ENCODE data around the gene PADI4. TPM values are rescaled to one million over a fixed set of nuclear protein-coding genes. Genes with fewer than 3 reads are reported as not detected.

PADI4 gene
- total and polyA plus RNA-seq, 2 experiments from 2014 or later, result 0.45 to 0.52 TPM

DNA sequence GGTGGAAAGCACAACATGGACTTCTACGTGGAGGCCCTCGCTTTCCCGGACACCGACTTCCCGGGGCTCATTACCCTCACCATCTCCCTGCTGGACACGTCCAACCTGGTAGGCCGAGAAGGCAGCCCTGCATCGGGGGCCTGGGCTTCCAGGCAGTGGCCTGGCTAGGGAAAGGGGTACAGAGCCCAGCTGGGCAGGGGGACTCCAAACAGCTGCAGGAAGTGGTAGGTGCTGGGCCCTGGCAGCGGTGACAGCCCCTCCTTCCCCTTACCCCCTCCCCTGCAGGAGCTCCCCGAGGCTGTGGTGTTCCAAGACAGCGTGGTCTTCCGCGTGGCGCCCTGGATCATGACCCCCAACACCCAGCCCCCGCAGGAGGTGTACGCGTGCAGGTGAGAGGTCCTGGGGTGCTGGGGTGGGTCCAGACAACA lies 34.0 kb downstream of the PADI4 start:
- Histone ChIP-seq H3K4me1 (ENCODE audit: insufficient read depth) (no peaks in the 10 kb centered on the region), H3K27me3 (ENCODE audit: insufficient read depth) (no peaks in the 10 kb centered on the region), H3K4me2 (no peak overlapping the region), H3K79me2 (replicated peaks; ENCODE audit: insufficient read depth) (no peaks in the 10 kb centered on the region), H3K36me3 (ENCODE audit: insufficient read depth) (no peaks in the 10 kb centered on the region), H3F3A (replicated peaks; ENCODE audit: low read depth) (no peaks in the 10 kb centered on the region), H3K4me3 (no peak overlapping the region), H4K20me1 (replicated peaks; ENCODE audit: insufficient read depth) (no peaks in the 10 kb centered on the region), H3K27ac (ENCODE audit: low read depth) (no peak overlapping the region), H3K9me2 (ENCODE audit: insufficient read depth) (no peaks in the 10 kb centered on the region), H2AFZ (peak overlapping the region; percentile 80)
- no peak for ATAC-seq
- H3K4me1 Mint-ChIP-seq, result no peaks in the 10 kb centered on the region
- H3K4me3 Mint-ChIP-seq, result no peak overlapping the region
- peaks cover 4% of the 10 kb centered on the region for H3K27me3 Mint-ChIP-seq (ENCODE audit: insufficient read depth, low read depth, poor library complexity)
- peaks cover 21% of the 10 kb centered on the region for H3K9me3 Mint-ChIP-seq
- no peak overlapping the region for H3K27ac Mint-ChIP-seq
- no peak for DNase-seq (ENCODE audit: low spot score)
- H3K36me3 Mint-ChIP-seq (ENCODE audit: low read depth), result no peaks in the 10 kb centered on the region
- TF ChIP-seq, protein P1, sequence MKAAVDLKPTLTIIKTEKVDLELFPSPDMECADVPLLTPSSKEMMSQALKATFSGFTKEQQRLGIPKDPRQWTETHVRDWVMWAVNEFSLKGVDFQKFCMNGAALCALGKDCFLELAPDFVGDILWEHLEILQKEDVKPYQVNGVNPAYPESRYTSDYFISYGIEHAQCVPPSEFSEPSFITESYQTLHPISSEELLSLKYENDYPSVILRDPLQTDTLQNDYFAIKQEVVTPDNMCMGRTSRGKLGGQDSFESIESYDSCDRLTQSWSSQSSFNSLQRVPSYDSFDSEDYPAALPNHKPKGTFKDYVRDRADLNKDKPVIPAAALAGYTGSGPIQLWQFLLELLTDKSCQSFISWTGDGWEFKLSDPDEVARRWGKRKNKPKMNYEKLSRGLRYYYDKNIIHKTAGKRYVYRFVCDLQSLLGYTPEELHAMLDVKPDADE (IDR thresholded peaks at IDR 0.05), result no peak
- no peak for TF ChIP-seq ZNF331 (CRISPR knock-in tag; IDR thresholded peaks at IDR 0.05; ENCODE audit: low read depth)
- TF ChIP-seq STAT1 (IDR thresholded peaks at IDR 0.05; ENCODE audit: unreplicated experiment), result no peak
- TF ChIP-seq EZH2 (IDR thresholded peaks at IDR 0.05; ENCODE audit: low read depth, unreplicated experiment), result no peak
- TF ChIP-seq, protein P2, sequence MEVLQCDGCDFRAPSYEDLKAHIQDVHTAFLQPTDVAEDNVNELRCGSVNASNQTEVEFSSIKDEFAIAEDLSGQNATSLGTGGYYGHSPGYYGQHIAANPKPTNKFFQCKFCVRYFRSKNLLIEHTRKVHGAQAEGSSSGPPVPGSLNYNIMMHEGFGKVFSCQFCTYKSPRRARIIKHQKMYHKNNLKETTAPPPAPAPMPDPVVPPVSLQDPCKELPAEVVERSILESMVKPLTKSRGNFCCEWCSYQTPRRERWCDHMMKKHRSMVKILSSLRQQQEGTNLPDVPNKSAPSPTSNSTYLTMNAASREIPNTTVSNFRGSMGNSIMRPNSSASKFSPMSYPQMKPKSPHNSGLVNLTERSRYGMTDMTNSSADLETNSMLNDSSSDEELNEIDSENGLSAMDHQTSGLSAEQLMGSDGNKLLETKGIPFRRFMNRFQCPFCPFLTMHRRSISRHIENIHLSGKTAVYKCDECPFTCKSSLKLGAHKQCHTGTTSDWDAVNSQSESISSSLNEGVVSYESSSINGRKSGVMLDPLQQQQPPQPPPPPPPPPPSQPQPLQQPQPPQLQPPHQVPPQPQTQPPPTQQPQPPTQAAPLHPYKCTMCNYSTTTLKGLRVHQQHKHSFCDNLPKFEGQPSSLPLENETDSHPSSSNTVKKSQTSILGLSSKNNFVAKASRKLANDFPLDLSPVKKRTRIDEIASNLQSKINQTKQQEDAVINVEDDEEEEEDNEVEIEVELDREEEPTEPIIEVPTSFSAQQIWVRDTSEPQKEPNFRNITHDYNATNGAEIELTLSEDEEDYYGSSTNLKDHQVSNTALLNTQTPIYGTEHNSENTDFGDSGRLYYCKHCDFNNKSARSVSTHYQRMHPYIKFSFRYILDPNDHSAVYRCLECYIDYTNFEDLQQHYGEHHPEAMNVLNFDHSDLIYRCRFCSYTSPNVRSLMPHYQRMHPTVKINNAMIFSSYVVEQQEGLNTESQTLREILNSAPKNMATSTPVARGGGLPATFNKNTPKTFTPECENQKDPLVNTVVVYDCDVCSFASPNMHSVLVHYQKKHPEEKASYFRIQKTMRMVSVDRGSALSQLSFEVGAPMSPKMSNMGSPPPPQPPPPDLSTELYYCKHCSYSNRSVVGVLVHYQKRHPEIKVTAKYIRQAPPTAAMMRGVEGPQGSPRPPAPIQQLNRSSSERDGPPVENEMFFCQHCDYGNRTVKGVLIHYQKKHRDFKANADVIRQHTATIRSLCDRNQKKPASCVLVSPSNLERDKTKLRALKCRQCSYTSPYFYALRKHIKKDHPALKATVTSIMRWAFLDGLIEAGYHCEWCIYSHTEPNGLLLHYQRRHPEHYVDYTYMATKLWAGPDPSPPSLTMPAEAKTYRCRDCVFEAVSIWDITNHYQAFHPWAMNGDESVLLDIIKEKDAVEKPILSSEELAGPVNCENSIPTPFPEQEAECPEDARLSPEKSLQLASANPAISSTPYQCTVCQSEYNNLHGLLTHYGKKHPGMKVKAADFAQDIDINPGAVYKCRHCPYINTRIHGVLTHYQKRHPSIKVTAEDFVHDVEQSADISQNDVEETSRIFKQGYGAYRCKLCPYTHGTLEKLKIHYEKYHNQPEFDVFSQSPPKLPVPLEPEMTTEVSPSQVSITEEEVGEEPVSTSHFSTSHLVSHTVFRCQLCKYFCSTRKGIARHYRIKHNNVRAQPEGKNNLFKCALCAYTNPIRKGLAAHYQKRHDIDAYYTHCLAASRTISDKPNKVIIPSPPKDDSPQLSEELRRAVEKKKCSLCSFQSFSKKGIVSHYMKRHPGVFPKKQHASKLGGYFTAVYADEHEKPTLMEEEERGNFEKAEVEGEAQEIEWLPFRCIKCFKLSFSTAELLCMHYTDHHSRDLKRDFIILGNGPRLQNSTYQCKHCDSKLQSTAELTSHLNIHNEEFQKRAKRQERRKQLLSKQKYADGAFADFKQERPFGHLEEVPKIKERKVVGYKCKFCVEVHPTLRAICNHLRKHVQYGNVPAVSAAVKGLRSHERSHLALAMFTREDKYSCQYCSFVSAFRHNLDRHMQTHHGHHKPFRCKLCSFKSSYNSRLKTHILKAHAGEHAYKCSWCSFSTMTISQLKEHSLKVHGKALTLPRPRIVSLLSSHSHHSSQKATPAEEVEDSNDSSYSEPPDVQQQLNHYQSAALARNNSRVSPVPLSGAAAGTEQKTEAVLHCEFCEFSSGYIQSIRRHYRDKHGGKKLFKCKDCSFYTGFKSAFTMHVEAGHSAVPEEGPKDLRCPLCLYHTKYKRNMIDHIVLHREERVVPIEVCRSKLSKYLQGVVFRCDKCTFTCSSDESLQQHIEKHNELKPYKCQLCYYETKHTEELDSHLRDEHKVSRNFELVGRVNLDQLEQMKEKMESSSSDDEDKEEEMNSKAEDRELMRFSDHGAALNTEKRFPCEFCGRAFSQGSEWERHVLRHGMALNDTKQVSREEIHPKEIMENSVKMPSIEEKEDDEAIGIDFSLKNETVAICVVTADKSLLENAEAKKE (CRISPR knock-in tag; IDR thresholded peaks at IDR 0.05), result no peak
- TF ChIP-seq, protein P3, sequence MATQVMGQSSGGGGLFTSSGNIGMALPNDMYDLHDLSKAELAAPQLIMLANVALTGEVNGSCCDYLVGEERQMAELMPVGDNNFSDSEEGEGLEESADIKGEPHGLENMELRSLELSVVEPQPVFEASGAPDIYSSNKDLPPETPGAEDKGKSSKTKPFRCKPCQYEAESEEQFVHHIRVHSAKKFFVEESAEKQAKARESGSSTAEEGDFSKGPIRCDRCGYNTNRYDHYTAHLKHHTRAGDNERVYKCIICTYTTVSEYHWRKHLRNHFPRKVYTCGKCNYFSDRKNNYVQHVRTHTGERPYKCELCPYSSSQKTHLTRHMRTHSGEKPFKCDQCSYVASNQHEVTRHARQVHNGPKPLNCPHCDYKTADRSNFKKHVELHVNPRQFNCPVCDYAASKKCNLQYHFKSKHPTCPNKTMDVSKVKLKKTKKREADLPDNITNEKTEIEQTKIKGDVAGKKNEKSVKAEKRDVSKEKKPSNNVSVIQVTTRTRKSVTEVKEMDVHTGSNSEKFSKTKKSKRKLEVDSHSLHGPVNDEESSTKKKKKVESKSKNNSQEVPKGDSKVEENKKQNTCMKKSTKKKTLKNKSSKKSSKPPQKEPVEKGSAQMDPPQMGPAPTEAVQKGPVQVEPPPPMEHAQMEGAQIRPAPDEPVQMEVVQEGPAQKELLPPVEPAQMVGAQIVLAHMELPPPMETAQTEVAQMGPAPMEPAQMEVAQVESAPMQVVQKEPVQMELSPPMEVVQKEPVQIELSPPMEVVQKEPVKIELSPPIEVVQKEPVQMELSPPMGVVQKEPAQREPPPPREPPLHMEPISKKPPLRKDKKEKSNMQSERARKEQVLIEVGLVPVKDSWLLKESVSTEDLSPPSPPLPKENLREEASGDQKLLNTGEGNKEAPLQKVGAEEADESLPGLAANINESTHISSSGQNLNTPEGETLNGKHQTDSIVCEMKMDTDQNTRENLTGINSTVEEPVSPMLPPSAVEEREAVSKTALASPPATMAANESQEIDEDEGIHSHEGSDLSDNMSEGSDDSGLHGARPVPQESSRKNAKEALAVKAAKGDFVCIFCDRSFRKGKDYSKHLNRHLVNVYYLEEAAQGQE (IDR thresholded peaks at IDR 0.05; ENCODE audit: unreplicated experiment), result no peak
- TF ChIP-seq, protein P4, sequence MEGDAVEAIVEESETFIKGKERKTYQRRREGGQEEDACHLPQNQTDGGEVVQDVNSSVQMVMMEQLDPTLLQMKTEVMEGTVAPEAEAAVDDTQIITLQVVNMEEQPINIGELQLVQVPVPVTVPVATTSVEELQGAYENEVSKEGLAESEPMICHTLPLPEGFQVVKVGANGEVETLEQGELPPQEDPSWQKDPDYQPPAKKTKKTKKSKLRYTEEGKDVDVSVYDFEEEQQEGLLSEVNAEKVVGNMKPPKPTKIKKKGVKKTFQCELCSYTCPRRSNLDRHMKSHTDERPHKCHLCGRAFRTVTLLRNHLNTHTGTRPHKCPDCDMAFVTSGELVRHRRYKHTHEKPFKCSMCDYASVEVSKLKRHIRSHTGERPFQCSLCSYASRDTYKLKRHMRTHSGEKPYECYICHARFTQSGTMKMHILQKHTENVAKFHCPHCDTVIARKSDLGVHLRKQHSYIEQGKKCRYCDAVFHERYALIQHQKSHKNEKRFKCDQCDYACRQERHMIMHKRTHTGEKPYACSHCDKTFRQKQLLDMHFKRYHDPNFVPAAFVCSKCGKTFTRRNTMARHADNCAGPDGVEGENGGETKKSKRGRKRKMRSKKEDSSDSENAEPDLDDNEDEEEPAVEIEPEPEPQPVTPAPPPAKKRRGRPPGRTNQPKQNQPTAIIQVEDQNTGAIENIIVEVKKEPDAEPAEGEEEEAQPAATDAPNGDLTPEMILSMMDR (conservative IDR thresholded peaks at IDR 0.05; ENCODE audit: low read depth in 2 of 2), result no peak
- no peak for TF ChIP-seq CREB1 (CRISPR knock-in tag; IDR thresholded peaks at IDR 0.05; ENCODE audit: low read depth)
- no peak for TF ChIP-seq POLR2AphosphoS5 (IDR thresholded peaks at IDR 0.05; ENCODE audit: low read depth)
- no peak for TF ChIP-seq EZH2phosphoT487 (IDR thresholded peaks at IDR 0.05; ENCODE audit: unreplicated experiment)
- TF ChIP-seq ZNF114 (CRISPR knock-in tag; IDR thresholded peaks at IDR 0.05), result no peak
- no peak for TF ChIP-seq NANOG (IDR thresholded peaks at IDR 0.05; ENCODE audit: borderline replicate concordance)
- no peak for TF ChIP-seq JUNB (IDR thresholded peaks at IDR 0.05; ENCODE audit: unreplicated experiment)

Measured in GM23338 (cell line).